Limb (tissue), 2 donors: ENCODE results near the gene GAP43.

ENCODE experiments used
- DNase-seq, 2 donors: peaks; one replicate each; pipeline ENCODE4 v3.0.0-alpha.2; 2016; ENCODE audit errors: extremely low spot score in 2 of 2

The GAP43 gene

DNA sequence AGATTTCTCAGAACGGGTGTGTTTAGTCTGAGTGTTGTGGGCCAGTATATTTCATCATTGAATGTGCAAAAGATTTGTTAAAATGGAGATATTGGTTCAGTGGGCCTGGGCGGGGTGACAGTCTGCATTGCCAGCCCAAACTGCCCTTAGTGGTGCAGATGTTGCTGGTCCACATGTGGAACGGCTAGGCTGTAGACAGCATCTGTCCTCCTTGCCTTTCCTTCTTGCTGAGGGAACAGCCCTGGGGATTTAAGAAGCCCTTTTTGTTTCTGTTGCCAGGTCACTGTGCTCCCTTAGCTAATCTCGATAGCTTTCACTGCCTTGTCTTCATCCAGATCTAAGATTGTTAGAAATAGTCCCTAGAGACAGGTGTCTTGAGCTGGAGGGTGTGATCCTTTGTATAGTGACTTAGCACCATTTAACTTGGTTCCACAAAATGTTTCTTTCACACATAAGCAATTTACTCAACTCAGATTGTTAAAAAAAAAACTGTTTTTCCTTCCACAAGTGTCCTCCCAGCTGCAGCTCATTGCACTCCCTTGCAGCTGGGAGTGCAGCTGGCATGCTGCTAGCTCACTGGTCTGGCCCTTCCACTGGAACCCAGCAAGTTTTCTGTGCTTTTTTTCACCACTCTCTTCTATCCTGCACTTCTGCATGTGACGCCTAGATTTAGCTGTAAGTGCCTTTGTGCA, 37.5 kb downstream of the GAP43 start:
- DNase-seq, result peak in 1 of 2 donors; percentile 45

GRCh38 chr3:115662356-115662755, 39.0 kb downstream of the GAP43 start:
- DNase-seq, result no peak

DNA sequence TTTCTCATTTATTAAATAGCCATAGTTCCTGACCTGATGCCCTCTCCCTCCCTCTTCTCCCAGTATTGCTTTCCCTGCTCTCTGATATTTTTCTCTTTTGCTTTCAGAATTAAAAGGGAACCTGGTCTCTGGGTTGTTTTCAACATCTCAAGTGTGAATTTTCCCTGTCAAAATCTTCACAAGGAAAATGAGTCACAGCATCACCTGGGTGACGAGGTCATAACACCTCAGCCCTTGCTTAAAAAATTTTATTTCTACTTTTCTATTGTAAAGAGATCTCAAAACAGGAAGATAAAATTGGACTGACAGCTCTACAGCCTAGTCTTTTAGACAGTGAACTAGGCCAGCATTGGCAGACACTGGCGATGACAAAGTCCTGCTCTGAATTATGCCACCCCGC, 40.1 kb downstream of the GAP43 start:
- no peak for DNase-seq

DNA sequence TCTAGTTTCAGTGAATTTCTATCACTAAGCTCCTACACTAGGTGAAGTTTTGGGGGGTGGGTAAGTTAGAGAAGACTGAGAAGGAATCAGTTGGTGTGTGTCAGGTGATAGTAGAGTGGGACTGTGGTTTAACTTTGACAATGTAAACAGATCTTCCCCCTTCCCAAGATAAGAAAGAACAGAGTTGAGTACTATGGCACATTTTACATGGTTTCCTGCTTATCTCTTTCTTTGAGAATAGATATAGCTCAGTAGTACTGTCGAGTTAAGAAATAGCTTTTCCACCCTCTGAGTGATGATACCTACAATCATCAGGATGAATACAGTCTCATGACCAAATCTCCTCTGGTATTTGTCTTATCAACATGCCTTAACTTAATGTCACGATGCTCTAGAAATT, 42.8 kb downstream of the GAP43 start:
- no peak for DNase-seq

DNA sequence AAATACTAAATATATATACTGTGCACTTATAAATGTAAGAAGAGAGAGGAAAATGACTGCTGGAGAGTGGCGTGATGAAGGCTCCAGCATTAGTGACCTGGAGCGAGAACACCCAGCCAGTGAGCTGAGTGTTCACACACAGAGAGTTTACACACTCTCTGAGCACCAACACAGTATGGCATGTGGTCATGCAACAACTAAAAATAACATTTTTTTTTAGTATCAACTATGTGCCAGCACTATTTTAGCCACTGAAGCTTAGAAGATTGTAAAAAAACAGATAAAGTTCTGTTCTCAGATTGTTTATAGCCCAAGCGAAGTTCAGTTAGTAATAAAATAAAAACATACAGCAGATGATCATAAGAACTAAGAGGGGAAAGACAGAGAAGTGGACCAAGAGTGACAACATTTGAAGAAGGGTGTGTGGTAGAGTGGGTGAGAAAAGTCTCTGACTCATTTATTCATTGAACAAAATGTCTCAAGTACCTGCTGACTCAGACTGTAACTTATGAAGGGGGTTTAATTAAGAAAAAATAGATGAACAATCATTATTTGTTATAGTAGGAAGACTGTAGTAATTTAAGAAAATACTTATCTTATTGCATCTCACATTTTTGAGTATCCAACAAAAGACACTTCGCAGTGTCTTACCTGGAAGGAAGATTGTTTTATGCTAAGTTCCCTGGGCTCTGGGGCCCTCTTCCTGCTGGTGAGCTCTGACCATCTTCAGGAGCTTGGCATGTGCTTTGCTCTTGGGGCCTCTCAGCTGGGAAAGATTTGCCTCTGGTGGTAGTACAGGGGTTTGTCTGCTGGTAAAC, 43.8 kb downstream of the GAP43 start:
- no peak for DNase-seq

GRCh38 chr3:115667738-115668065, 44.4 kb downstream of the GAP43 start:
- no peak for DNase-seq

GRCh38 chr3:115670911-115671310, 47.6 kb downstream of the GAP43 start:
- DNase-seq, result no peak

DNA sequence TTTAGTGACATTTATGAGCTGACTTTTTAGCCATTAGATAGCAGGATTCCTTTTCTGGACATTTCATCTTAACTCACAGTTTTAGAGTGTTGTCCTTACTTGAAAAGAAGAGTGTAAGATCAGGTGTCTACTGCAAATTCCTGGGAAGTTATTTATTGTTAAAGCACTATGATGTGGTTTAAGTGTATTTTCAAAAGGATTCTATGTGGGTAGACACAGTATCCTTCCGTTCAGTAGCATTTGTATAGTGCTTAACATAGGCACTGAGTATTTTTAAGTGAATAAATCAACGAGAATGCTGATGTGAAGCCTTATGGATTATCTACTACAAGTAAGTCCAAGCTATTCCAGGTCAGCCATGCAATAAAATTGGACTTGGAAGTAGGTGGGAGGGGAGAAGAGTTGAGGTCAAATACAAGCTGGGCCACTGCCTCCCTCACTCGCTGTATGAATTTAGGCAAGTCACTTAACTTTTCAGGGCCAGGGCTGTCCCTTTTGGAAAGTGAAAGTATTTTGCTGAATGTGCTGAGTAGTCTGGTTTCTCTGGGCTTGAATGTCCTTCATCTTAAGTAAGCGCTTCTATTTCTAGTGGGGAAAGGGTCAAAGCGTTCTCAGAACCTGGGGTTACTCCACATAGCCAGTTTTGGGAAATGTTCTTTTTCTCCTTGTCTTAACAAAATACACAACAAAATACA, 48.6 kb downstream of the GAP43 start:
- DNase-seq, result no peak

GRCh38 chr3:115673881-115674280, 50.6 kb downstream of the GAP43 start:
- no peak for DNase-seq

DNA sequence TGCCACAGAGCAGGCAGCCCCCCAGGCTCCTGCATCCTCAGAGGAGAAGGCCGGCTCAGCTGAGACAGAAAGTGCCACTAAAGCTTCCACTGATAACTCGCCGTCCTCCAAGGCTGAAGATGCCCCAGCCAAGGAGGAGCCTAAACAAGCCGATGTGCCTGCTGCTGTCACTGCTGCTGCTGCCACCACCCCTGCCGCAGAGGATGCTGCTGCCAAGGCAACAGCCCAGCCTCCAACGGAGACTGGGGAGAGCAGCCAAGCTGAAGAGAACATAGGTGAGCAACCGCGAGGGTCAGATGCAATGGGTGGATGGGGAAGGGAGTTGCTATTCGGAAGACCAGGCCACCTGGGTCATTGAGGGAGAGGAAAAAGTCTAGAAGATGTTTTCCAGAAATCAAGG, 53.0 kb downstream of the GAP43 start:
- DNase-seq, result no peak

- no peak for DNase-seq
Measured at GRCh38 chr3:115680803-115681345, 57.6 kb downstream of the GAP43 start.

DNA sequence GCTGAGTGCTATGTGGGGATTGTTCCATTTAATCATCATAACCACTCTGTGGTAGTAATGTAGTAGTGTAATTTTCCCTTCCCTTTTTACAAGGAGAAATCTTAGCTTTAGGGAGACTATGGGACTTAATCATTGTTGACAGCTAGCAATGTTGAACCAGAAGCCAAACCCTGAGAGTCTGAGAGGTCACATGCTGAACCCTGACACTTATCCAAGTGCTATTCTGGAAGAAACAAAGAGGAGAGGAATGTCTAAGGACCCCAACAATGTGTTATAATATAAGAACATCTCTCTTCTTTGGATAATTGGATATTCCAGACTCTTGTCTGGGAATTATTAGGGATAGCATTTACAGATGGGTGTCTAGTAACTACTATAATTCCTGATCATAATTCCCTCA, 58.4 kb downstream of the GAP43 start:
- no peak for DNase-seq

GRCh38 chr3:115683305-115683704, 60.0 kb downstream of the GAP43 start:
- no peak for DNase-seq

DNA sequence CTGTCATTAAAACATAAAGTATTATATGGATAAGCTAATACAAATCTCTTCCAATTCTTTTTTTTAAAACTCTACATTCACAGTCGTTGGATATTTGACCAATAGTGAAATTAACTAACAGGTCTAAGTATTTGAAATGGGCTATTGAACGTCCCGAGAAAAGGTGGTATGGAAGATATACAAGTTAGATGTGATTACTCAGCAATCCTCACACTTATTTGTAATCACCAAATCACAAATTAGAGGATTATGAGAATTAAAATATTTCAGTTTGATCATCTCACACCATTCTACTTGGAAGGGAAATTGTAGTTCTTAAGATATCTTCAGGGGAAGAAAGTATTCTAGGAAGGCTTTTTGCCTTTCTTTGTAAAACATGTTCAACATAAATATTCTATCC, 60.5 kb downstream of the GAP43 start:
- no peak for DNase-seq

DNA sequence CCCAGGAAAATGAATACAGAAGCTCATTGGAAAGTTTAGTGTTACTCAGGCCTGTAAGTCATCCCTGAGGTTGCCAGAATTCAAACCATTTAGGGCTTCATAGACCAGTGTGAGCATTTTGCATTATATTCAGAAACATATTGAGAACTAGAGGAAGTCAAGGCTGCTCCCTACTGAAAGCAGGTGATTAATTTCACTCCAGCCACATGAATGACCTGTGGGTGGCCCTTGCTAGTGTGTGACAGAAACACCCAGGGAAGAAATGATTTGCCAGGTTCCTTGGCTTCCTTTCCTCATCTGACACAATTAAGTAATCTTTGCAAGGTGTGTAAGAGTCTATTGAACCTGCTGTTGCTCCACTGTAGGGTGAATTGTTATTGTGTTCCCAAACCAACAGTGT, 61.8 kb downstream of the GAP43 start:
- no peak for DNase-seq

- no peak for DNase-seq
Measured at GRCh38 chr3:115687721-115688120, 64.4 kb downstream of the GAP43 start.

DNA sequence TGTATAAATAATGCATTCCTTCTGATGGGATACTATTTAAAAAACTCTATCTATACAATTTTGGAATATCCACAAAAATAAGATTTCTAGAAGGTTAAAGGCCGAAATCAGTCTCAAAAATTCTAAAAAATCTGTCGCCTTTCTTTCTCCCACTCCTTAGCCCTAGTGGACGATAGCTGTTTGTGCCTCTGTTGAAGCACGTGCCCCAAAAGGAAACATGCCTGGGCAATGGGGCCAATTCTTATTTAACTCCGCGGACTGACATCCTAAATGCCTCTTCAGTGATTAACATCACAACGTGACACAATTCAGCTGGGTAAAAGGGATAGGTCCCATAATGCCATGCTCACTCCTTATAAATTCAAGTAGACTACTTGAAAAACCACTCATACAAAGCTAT, 65.1 kb downstream of the GAP43 start:
- no peak for DNase-seq

DNA sequence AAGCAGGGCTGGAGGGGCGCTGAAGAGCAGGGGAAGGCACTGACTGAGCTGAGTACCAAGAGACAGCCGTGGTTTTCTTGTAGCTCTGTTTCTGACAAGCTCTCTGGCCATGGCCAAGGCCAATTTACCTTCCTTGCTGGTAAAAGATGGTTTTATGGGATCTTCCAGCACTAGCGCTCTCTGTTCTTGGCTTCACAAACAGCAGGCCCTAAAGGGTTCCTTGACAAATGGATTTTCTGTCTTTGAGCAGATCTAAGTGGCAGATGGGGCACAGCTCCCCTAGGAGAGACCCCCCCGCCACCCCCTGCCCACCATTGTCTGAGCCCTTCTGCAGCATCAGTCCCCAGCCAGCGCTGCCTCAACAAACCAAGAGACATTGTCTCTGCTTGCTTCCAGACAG, 66.6 kb downstream of the GAP43 start:
- DNase-seq, result no peak

DNA sequence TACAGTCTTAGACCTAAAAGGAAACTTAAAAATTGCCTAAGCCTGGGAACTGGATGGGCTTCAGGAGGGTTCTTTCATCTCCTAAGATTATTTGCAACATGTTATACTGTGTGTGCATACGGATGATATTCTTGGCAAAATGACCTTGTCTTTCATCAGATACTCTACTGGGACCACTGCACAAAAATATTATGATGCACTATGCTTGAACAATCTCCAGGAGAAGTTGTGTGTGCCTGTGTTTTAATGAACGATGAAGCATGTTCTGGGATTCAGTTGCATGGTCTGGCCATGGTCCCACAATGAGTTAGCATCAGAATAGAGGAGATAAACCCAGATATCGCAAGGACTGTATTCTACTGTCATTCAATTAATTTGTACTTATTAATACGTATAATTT, 68.7 kb downstream of the GAP43 start:
- no peak for DNase-seq

DNA sequence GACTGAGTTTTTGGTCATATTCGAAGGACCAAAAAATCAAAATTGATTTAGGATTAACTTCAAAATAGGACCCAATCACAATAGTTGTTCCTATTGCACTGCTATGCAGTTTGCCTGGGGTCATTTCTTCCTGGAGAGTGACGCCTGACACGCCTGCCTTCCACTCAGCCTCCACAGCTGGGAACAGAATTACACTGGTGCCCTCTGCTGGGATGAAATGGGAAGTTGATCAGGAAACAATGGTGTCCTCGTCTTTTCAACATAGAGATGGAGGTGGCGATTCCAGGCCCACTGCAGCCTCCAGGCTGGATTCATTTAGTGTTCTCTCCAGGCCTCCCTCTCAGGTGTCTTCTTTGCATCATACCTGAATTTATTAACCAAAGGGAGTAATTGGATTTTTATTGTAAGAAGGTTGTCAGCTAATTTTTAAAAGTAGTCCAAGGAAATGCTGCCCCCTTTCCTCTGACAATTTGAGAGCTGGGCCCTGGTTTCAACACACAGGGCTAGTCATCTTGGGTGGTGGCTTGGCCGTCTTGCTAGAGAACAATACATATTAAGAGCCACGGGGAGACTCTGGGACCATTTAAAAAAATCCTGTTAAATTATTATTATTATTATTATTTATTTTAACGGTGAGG, 69.7 kb downstream of the GAP43 start:
- DNase-seq, result peak; percentile 83 to 86

GRCh38 chr3:115693868-115694267, 70.6 kb downstream of the GAP43 start:
- peak in 1 of 2 donors; percentile 75 for DNase-seq

DNA sequence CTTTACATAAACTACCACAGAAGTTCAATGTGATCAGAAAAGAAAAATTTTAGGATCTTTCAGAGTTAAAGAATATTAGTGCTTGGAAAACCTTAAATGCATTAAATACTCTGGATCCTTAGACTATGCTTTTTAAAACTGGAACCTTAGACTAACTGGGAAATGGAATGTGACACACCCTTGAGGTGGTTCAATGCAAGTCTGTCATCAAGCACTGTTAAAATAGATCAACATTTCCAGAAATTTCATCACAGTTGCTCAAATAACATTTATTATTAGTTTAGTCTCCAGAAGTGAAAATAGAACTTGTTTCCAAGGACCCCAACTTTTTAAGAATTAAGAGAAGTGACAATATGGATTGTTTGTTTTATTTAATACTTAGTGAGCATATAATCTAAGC, 71.8 kb downstream of the GAP43 start:
- DNase-seq, result no peak
